Amygdala (tissue), 56 donors: ENCODE results near the gene FBH1.
"Not testable (repeated sequence)": the region's sequence is repeated elsewhere in the genome, so short reads cannot be mapped to it uniquely, and the experiment has no call there.

ENCODE experiments used
- DNase-seq, 56 donors: peaks; one replicate each; lab custom pipeline; 2025; lab: John Stamatoyannopoulos, UW

The FBH1 gene

GRCh38 chr10:5902511-5903274, 12.7 kb downstream of the FBH1 start:
- no peak for DNase-seq

- no peak for DNase-seq
These were observed 13.5 kb downstream of the FBH1 start for GRCh38 chr10:5903563-5903962.

GRCh38 chr10:5904227-5904626, 14.2 kb downstream of the FBH1 start:
- DNase-seq, result no peak

- no peak for DNase-seq
These were observed 15.9 kb downstream of the FBH1 start for GRCh38 chr10:5905854-5906507.

- DNase-seq, result no peak
These were observed 16.6 kb downstream of the FBH1 start for GRCh38 chr10:5906651-5907050.

- DNase-seq, result not testable (repeated sequence)
These were observed 18.6 kb downstream of the FBH1 start for GRCh38 chr10:5908676-5909075.

GRCh38 chr10:5910323-5911100, 20.5 kb downstream of the FBH1 start:
- no peak for DNase-seq

GRCh38 chr10:5911670-5912069, 21.6 kb downstream of the FBH1 start:
- no peak for DNase-seq

- no peak for DNase-seq
These were observed 23.7 kb downstream of the FBH1 start for GRCh38 chr10:5913736-5914135.

GRCh38 chr10:5915451-5915850, 25.4 kb downstream of the FBH1 start:
- DNase-seq, result no peak

- DNase-seq, result no peak
These were observed 27.3 kb downstream of the FBH1 start for GRCh38 chr10:5917305-5917704.

GRCh38 chr10:5918763-5919162, 28.7 kb downstream of the FBH1 start:
- no peak for DNase-seq

GRCh38 chr10:5919568-5919967, 29.5 kb downstream of the FBH1 start:
- no peak for DNase-seq

- DNase-seq, result no peak
These were observed 31.7 kb downstream of the FBH1 start for GRCh38 chr10:5921746-5922145.

- DNase-seq, result no peak
These were observed 34.8 kb downstream of the FBH1 start for GRCh38 chr10:5924889-5925288.

GRCh38 chr10:5927306-5927705, 37.3 kb downstream of the FBH1 start:
- peak in 1 of 56 donors; percentile 22 for DNase-seq

GRCh38 chr10:5929442-5929841, 39.4 kb downstream of the FBH1 start:
- DNase-seq, result peak in 2 of 56 donors; percentile 19 to 31

GRCh38 chr10:5930272-5930671, 40.2 kb downstream of the FBH1 start:
- no peak for DNase-seq

GRCh38 chr10:5932345-5932744, 42.3 kb downstream of the FBH1 start:
- DNase-seq, result no peak

- DNase-seq, result no peak
These were observed 44.0 kb downstream of the FBH1 start for GRCh38 chr10:5933909-5934546.

- DNase-seq, result no peak
These were observed 45.6 kb downstream of the FBH1 start for GRCh38 chr10:5935628-5936027.
